DOHH2 (cell line): ENCODE measurements around the gene RNF149.
"Not testable (repeated sequence)": the region's sequence is repeated elsewhere in the genome, so short reads cannot be mapped to it uniquely, and the experiment has no call there.

Source experiments
- CTCF ChIP-seq: fragments of 200-600 bp; sonication (generic); IDR thresholded peaks from one replicate; pipeline ENCODE4 v1.5.1; 2014; ENCODE audit warnings: antibody characterized with exemption, mild to moderate bottlenecking, low read depth, low read length; ENCODE audit not compliant: poor library complexity, severe bottlenecking
- EZH2phosphoT487 ChIP-seq: fragments of 200-600 bp; sonication (generic); IDR thresholded peaks from 2 replicates; pipeline ENCODE4 v1.6.1; 2017; ENCODE audit warnings: borderline replicate concordance, mild to moderate bottlenecking, antibody characterized with exemption, low read length, moderate library complexity, mixed read lengths

GRCh38 chr2:101248756-101249155, 59.7 kb downstream of the RNF149 start:
- not testable (repeated sequence) for TF ChIP-seq CTCF, EZH2phosphoT487
